ENCODE measurements around the gene LAMTOR5.
"Not testable (repeated sequence)": the region's sequence is repeated elsewhere in the genome, so short reads cannot be mapped to it uniquely, and the experiment has no call there.

LAMTOR5 gene

GRCh38 chr1:110425612-110426152, 18.2 kb upstream of the LAMTOR5 start:
- no peak for DNase-seq

- no peak for DNase-seq
Observed at GRCh38 chr1:110424699-110425611, 17.5 kb upstream of the LAMTOR5 start.

GRCh38 chr1:110420874-110421793, 13.6 kb upstream of the LAMTOR5 start:
- DNase-seq: no peak

- no peak for DNase-seq
Observed at GRCh38 chr1:110420023-110420662, 12.6 kb upstream of the LAMTOR5 start.

- DNase-seq: no peak
Observed at GRCh38 chr1:110418729-110419128, 11.2 kb upstream of the LAMTOR5 start.

- not testable (repeated sequence) for DNase-seq
Observed at GRCh38 chr1:110413045-110413444, 5.6 kb upstream of the LAMTOR5 start.

GRCh38 chr1:110412576-110412975, 5.1 kb upstream of the LAMTOR5 start:
- DNase-seq: peak; percentile 31

GRCh38 chr1:110411173-110411735, 3.8 kb upstream of the LAMTOR5 start:
- DNase-seq: no peak

GRCh38 chr1:110409316-110409715, 1.8 kb upstream of the LAMTOR5 start:
- no peak for DNase-seq

- no peak for DNase-seq
Observed at GRCh38 chr1:110408488-110408887, 994 bp upstream of the LAMTOR5 start.

- DNase-seq: not testable (repeated sequence)
Observed at GRCh38 chr1:110406407-110406806, 1.1 kb downstream of the LAMTOR5 start.

- no peak for DNase-seq
Observed at GRCh38 chr1:110404401-110404800, 3.1 kb downstream of the LAMTOR5 start.

GRCh38 chr1:110403805-110404204, 3.7 kb downstream of the LAMTOR5 start:
- no peak for DNase-seq

GRCh38 chr1:110396259-110396958, 11.1 kb downstream of the LAMTOR5 start:
- not testable (repeated sequence) for DNase-seq

- no peak for DNase-seq
Observed at GRCh38 chr1:110394493-110394820, 13.0 kb downstream of the LAMTOR5 start.

- no peak for DNase-seq
Observed at GRCh38 chr1:110393691-110394492, 13.6 kb downstream of the LAMTOR5 start.

GRCh38 chr1:110393286-110393685, 14.2 kb downstream of the LAMTOR5 start:
- no peak for DNase-seq

- no peak for DNase-seq
Observed at GRCh38 chr1:110390692-110391245, 16.7 kb downstream of the LAMTOR5 start, which contains the start of gene SLC16A4. Gene SLC16A4 (minus strand): TSS chr1:110391026. CDS start chr1:110389323, 1,703 bp downstream.

- DNase-seq: no peak
Observed at GRCh38 chr1:110390096-110390495, 17.4 kb downstream of the LAMTOR5 start.

GRCh38 chr1:110387048-110387754, 20.3 kb downstream of the LAMTOR5 start:
- no peak for DNase-seq

All from GDM1 (cell line).